HG03060 (cell line): ENCODE results near the gene ATP8B1.

Source experiments
- ATAC-seq: cut with Tn5 transposase; IDR thresholded peaks from one replicate; pipeline ENCODE4 v1.9.1; 2021; ENCODE audit warnings: low read depth, moderate number of reproducible peaks; ENCODE audit not compliant: unreplicated experiment

ATP8B1 gene

GRCh38 chr18:57819671-57820460 is 16.8 kb upstream of the ATP8B1 start:
- ATAC-seq: no peak

- no peak for ATAC-seq
Observed at GRCh38 chr18:57819119-57819518, 16.0 kb upstream of the ATP8B1 start.

- ATAC-seq: no peak
Observed at GRCh38 chr18:57816208-57816954, 13.3 kb upstream of the ATP8B1 start.

- no peak for ATAC-seq
Observed at GRCh38 chr18:57814555-57814954, 11.4 kb upstream of the ATP8B1 start.

- ATAC-seq: no peak
Observed at GRCh38 chr18:57813245-57813644, 10.1 kb upstream of the ATP8B1 start.

GRCh38 chr18:57812126-57812477 is 9.0 kb upstream of the ATP8B1 start:
- no peak for ATAC-seq

- no peak for ATAC-seq
Observed at GRCh38 chr18:57811477-57812125, 8.5 kb upstream of the ATP8B1 start.

GRCh38 chr18:57809190-57809589 is 6.1 kb upstream of the ATP8B1 start:
- no peak for ATAC-seq

GRCh38 chr18:57807336-57808117 is 4.4 kb upstream of the ATP8B1 start:
- ATAC-seq: no peak

GRCh38 chr18:57806978-57807285 is 3.8 kb upstream of the ATP8B1 start:
- ATAC-seq: no peak

- no peak for ATAC-seq
Observed at GRCh38 chr18:57806201-57806977, 3.3 kb upstream of the ATP8B1 start.

GRCh38 chr18:57805117-57805516 is 2.0 kb upstream of the ATP8B1 start:
- ATAC-seq: no peak

- ATAC-seq: no peak
Observed at GRCh38 chr18:57804557-57804956, 1.4 kb upstream of the ATP8B1 start.

- no peak for ATAC-seq
Observed at GRCh38 chr18:57802213-57803102, 657 bp downstream of the ATP8B1 start.

GRCh38 chr18:57801761-57802212 is 1.3 kb downstream of the ATP8B1 start:
- no peak for ATAC-seq

- no peak for ATAC-seq
Observed at GRCh38 chr18:57801325-57801724, 1.8 kb downstream of the ATP8B1 start.

GRCh38 chr18:57798713-57799373 is 4.3 kb downstream of the ATP8B1 start:
- no peak for ATAC-seq

GRCh38 chr18:57797209-57797651 is 5.9 kb downstream of the ATP8B1 start:
- no peak for ATAC-seq
